Measurements from ENCODE around the gene FCRLA. TPM values are rescaled to one million over a fixed set of nuclear protein-coding genes. Genes with fewer than 3 reads are reported as not detected.

FCRLA gene
- total and polyA plus RNA-seq, 2 donors (not counting 3 experiments of a cell fraction or from before 2014, with no cell fraction given), result not detected

- dilution Hi-C loops (cut with MboI; ENCODE audit: extremely low pct_ligation_motif_present, low sequenced_read_pairs), result no loop called here
Measured at GRCh38 chr1:161720422-161720821, 13.4 kb downstream of the FCRLA start.

More at GRCh38 chr1:161720422-161720821, 13.4 kb downstream of the FCRLA start:
- Histone ChIP-seq H3K4me2 (ENCODE audit: insufficient read depth, low read length) (no peak overlapping the region), H3K4me3 (replicated peaks in 1 of 3; ENCODE audit: insufficient read depth in 1 of 3, low read depth in 1 of 3, low read length in 3 of 3) (no peak overlapping the region), H2AFZ (ENCODE audit: low read depth, low read length) (no peak overlapping the region), H4K20me1 (replicated peaks; ENCODE audit: control insufficient read depth, extremely low read depth, insufficient read depth, low read length) (no peaks in the 10 kb centered on the region), H3K27ac (ENCODE audit: insufficient read depth, low read depth, low read length) (no peak overlapping the region), H3K36me3 (ENCODE audit: control insufficient read depth in 2 of 2, extremely low read depth in 1 of 2, insufficient read depth in 2 of 2, low read length in 2 of 2) (no peaks in the 10 kb centered on the region), H3K9me1 (replicated peaks; ENCODE audit: control insufficient read depth, extremely low read depth, insufficient read depth, low read length) (no peaks in the 10 kb centered on the region), H3K9ac (replicated peaks; ENCODE audit: extremely low read depth, insufficient read depth, low read length) (no peak overlapping the region), H3K4me1 (ENCODE audit: control insufficient read depth, extremely low read depth, insufficient read depth, low read length) (no peaks in the 10 kb centered on the region), H3K9me3 (replicated peaks; ENCODE audit: control insufficient read depth, insufficient read depth, low read length) (no peaks in the 10 kb centered on the region), H3K27me3 (ENCODE audit: control insufficient read depth in 2 of 2, insufficient read depth in 2 of 2, low read length in 2 of 2) (peaks cover 13 to 19% of the 10 kb centered on the region in 2 experiments), H3K79me2 (ENCODE audit: control insufficient read depth, insufficient read depth, low read length) (no peaks in the 10 kb centered on the region)
- CTCF ChIA-PET, result no interaction called here
- no TSS peak for BruUV-seq (replicated peaks)
- TF ChIP-seq FOS (IDR thresholded peaks at IDR 0.05; ENCODE audit: borderline replicate concordance, insufficient read depth, low read length) (no peak), CTCF (IDR thresholded peaks at IDR 0.05; ENCODE audit: extremely low read depth in 1 of 2, insufficient read depth in 1 of 2, low read depth in 1 of 2, low read length in 2 of 2) (no peak), GATA2 (IDR thresholded peaks at IDR 0.05; ENCODE audit: insufficient read depth, insufficient read length, low read depth, low read length) (no peak), POLR2AphosphoS5 (IDR thresholded peaks at IDR 0.05; ENCODE audit: insufficient read depth, low read depth, low read length) (no peak), MAX (IDR thresholded peaks at IDR 0.05; ENCODE audit: insufficient read depth, insufficient read length) (no peak), POLR2A (IDR thresholded peaks at IDR 0.05; ENCODE audit: low read depth, low read length) (no peak), JUN (IDR thresholded peaks at IDR 0.05; ENCODE audit: borderline replicate concordance, insufficient read depth, insufficient read length, low read depth) (no peak)
- no peak for DNase-seq (ENCODE audit: low read depth, low spot score)
- FAIRE-seq, result no peak
- POLR2A ChIA-PET, result no interaction called here
- intact Hi-C loops (cut with micrococcal nuclease), result no loop called here

All from endothelial cell of umbilical vein (primary cell).